GM18508 (cell line): ENCODE data around the gene PLEKHM1.
"Not testable (repeated sequence)": the region's sequence is repeated elsewhere in the genome, so short reads cannot be mapped to it uniquely, and the experiment has no call there.

Experiments used
- ATAC-seq: cut with Tn5 transposase; IDR thresholded peaks from one replicate; pipeline ENCODE4 v1.9.1; 2021; ENCODE audit warnings: moderate number of reproducible peaks; ENCODE audit not compliant: insufficient read depth, unreplicated experiment

The PLEKHM1 gene

DNA sequence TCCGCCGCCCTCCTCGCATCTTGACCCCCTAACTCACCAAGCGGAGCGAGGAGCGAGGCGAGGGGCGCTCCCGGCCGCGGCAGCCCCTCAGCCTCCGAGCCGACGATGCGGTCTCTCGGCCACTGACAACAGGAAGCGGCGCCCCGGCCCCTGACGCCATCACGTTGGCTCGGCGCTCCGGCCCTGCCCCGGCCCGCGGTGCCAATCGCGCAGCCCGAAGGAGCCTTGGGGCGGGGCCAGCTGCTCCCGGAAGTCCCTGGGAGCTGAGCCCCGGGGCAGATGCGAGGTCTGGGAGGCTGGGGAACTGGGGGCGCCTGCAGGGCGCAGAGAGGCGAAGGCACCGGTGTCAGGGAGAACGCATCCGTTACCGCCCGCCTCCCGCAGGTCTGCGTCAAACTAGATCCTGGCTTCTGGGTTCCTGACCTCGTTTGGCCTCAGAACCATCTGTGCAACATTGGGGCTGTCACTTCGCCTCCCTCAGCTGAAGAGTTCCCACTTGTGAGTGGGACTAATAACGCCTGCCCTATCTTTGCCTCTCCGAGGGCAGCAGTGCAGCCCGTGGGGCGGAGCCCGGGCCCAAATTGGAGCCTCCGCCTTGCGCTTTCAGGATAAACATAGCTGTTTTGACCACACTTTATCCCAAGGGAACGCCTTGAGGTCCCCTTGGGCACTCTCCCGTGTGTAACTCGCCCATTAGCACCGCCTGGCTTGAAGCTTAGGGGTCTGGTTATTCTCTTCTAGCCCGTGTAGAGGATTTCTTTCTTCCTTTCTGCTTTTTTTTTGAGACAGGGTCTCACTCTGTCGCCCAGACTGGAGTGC is at the start of gene PLEKHM1:
Gene PLEKHM1 (minus strand): TSS at position 107 of the 819 bp plus-strand sequence. CDS start 8,237 bp downstream, outside the sequence.
- not testable (repeated sequence) for ATAC-seq

DNA sequence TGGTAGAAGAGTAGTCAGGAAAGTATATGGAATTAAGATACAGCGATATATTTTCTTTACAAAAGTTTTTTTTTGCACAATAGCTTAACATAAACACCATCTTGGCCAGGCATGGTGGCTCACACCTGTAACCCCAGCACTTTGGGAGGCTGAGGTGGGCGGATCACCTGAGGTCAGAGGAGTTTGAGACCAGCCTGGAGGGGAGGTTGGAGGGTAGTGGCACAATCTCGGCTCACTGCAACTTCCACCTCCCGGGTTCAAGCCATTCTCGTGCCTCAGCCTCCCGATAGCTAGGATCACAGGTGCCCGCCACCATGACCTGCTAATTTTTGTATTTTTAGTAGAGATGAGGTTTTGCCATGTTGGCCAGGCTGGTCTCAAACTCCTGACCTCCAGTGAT is 47.6 kb upstream of the PLEKHM1 start:
- ATAC-seq = not testable (repeated sequence)

DNA sequence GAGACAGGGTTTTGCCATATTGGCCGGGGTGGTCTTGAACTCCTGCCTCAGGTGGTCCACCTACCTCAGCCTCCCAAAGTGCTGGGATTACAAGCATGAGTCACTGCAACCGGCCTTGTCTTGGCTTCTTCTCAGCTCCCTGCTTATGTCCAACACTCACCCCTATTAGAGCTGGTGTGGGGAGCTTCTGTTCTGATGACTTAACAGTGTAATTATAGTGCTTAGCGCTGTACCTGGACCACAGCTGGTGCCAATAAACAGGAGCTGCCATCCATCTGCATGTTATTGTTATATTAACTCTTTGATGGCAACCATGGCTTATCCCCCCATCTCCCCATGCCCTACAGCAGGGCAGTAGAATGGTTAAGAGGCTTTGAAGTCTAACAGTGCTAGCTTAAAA is 15.6 kb upstream of the PLEKHM1 start:
- not testable (repeated sequence) for ATAC-seq

DNA sequence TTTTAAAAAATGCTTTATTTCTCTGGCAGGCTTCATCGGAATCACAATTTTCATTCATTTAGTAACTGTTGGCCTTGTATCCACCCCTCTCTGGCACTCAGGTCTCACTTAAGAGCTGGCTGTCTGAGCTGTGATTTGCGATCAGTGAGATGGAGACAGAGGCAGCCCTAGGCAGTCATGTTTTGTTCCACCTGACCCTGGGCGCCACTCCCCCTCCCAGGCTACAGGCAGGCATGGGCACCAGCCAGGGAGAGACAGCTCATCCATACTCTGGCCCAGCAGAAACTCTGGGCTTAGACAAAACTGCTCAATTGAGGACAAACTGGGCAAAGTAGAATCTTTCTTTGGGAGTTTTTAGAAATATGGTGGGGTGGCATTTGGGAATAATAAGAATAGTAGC is 14.7 kb upstream of the PLEKHM1 start:
- ATAC-seq = not testable (repeated sequence)

DNA sequence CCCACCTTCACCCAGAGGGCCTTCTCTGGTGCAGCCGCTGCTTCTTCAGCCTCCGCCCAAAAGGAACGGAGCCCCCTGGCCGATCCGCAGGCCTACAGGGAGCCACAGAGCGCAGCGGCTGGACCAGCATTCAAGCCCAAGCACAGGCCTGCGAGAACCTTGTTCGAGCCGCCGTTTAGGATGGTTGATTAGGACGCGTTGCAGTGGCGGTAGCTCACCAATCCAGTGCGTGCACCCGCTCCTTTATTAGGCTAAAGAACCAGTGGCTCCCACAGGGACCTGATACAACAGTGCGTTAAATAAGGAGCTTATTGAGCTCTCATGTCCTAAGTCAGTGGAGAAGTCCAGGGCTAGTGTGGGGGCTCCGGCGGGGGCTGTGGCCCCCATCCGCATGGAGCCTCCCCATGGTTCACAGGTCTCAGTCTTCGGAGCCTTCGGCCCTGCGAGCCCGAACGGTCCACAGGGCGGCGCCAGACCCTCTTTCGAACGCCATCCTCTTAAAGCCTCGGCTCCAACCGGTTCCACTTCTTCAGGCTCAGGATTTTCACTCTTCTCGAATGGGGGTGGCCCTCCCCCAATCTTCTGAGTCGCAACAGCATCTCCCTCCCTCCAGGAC is 10.7 kb upstream of the PLEKHM1 start:
- ATAC-seq = not testable (repeated sequence)

DNA sequence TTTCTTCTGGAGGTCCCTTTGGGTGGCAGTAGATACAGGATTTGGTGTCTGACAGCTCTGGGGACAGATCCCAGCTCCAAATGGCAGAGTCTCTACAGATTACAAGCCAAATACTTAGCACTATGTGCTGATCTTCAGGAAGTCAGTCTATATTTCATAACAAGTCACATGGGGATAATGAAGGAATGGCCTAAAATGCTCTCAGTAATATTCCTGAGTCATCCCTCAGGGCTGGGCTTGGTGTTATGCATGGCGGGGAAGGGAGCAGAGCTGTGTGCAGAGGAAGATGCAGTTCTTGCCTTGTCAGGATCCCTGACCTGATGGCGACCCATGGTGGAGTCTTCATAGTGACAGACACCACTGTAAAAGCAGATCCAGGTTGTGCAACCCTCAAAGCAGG is 10.0 kb upstream of the PLEKHM1 start:
- ATAC-seq = not testable (repeated sequence)

DNA sequence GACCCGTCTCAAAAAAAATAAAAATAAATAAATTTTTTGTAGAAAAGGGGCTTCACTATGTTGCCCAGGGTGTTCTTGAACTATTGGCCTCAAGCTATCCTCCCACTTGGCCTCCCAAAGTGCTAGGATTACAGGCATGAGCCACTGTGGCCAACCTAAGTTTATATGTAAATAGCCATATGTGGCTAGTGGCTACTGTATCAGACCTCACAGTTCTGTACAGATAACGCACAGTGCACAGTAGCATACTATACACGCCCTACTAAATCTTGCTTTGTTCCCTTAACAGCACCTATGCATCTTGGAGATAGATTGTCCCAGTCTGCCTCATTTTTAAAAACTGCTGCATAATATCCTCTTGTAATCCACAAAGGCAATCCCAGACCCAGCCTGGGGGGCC is 8.7 kb upstream of the PLEKHM1 start:
- not testable (repeated sequence) for ATAC-seq

DNA sequence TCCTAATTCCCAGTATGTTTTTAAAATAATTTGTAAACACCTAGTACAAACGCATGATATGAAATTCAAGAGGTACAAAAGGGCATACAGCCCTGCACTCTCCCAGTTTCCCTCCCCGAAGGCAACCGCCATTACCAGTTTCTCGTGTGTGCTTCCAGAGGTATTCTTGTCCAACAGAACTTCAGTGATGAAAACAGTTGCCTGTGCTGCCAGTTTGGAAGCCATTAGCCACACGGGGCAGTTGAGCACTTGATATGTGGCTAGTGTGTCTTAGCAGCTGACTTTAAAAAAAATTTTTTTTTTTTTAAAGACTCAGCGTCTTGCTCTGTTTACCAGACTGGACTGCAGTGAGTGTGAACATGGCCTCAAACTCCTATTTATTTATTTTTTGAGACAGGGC is 7.9 kb upstream of the PLEKHM1 start:
- not testable (repeated sequence) for ATAC-seq

DNA sequence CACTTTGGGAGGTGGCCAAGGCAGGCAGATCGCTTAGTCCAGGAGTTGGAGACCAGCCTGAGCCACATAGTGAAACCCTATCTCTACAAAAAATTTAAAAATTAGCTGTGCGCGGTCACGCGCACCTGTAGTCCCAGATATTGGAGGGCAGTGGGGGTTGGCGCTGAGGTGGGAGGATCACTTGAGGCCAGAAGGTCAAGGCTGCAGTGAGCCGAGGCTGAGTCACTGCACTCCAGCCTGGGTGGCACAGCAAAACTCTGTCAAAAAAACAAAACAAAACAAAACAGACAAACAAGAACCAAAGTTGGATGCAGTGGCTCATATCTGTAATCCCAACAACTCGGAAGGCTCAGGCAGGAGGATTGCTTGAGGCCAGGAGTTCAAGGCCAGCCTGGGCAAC is 6.9 kb upstream of the PLEKHM1 start:
- ATAC-seq = not testable (repeated sequence)

DNA sequence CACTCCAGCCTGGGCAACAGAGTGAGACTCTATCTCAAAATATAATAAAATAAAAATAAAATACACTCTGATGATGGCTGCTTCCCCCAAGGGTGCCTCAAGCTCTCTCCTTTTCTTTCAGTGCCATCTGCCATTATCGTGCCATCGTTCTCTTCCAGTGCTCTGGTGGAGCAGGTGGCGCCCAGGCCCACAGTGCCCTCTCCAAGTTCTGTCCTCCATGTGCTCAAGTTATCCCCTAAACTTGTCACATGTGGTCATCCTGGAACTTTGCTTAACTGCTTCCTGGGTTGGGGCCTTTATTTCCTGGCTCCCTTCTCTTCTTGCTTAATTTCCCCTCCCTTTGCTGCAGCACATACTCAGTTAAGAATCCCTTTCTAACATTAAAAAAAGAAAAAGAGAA is 6.0 kb upstream of the PLEKHM1 start:
- not testable (repeated sequence) for ATAC-seq

DNA sequence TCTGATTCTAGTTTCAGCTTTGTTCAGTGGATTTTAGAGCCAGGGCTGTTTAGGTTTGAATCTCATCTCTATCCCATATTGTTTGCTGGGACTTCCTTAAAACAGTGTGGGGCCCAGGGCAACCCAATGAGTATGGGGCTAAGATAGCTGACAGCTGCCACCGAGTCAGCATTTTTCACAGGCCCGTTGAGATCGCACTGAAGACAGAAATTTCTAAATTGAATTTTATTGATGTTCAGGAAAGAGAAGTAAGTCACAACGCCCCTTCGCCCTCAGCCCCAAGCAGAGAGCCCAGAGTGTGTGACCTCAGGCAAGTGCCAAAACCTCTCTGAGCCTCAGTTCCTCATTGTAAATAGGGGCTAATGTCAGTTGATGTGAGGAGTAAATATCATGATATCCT is 4.0 kb upstream of the PLEKHM1 start:
- ATAC-seq = not testable (repeated sequence)

DNA sequence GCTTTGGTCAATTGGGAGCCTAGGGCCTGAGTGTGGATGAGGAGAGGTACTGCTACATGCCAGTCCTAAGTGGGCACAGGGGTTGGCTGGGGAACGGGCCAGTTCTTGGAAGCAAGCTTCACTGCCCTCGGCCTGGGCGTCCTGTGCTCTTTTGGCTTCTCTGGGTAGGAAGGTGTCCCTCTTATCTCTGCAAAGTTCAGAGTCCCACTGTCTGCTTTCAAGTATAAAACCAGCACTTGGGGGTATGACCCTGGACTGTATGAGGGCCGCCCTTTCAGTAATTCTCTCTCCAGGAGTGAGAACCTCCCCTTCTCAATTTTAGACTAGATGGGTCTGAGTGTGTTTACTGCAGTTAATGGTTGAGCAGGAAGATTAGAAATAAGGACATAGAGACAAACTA is 1.6 kb upstream of the PLEKHM1 start:
- ATAC-seq = not testable (repeated sequence)

DNA sequence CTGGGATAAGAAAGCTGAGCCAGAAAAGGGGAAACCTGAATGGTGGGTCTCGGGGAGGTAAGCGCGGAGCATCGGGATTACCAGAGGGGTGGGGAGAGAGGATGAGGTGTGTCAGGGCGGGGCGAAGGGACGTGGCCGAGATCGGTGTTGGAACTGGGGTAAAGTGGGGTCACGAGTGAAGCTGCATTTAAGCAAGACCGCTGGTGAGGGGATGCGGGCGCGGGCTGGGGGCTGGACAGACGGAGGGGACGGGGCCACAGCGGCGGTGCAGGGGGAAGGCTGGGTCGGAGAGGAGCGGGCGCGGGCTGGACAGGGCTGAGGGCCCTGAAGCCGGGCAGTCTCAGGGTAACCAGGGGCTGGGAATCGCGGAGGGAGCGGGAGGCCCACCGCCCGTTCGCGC is 323 bp downstream of the PLEKHM1 start:
- ATAC-seq = not testable (repeated sequence)

DNA sequence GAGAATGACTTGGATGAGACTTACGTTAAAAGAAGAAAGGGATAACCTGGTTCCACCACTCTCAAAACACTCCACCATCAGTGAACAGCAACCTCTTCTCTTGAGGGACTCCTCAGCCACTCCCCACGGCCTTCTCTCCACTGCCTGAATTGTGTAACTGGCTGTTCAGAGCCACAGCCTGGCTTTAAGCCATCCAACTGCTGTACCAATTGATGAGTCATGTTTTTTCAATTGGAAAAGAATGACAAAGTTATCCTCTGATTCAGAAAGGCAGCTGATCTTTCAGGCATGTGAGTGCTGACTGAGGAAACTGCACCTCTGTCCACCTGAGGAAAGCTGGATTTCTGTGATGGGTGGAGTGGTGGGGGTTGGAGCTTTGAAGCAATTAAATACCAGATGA is 2.8 kb downstream of the PLEKHM1 start:
- ATAC-seq = not testable (repeated sequence)

DNA sequence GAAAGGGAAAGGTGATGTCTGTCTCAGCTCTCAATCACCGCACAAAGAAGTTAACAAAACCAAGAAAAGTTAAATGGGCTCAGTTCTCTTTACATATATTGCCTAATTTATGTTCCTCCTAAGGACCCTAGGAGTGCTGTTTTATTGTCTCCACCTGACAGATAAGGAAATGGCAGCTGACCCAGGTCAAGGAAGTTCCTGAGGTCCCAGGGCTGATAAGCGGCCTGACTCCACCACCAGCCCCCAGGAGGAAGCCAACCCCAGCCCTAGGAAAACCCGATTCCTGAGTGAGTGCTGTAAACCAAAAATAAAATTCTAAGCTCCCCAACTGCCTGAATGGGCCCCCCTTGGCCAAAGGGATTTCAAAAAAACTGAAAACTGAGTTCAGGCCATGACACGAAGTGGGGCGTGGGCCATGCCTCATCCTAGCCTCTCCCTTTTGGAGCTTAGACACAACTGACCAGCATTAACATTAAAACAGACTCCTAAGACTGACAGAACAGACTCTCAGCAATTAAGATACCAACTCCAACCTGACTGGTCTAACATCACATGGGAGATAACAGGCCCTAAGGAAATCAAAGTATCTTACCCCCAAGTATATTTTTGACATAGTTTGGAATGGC is 6.8 kb downstream of the PLEKHM1 start:
- ATAC-seq = not testable (repeated sequence)

DNA sequence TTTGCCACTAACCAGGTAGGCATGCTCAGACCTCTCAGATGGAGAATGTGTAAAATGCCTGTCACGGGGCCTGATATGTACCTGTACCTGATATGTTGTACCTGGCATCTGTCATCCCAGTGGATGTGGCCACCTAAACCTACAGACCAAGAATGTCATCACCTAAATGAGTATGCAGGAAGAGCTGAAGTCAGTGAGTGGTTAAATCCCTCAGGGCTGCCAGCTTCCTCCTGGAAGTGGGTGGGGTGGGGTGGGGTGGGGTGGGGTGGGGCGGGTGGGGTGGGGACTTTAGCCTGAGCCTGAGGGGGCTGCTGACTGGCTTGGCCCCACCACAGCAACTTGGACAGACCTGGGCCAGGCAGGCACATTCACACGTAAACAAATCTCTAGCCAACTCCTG is 7.3 kb downstream of the PLEKHM1 start:
- not testable (repeated sequence) for ATAC-seq

DNA sequence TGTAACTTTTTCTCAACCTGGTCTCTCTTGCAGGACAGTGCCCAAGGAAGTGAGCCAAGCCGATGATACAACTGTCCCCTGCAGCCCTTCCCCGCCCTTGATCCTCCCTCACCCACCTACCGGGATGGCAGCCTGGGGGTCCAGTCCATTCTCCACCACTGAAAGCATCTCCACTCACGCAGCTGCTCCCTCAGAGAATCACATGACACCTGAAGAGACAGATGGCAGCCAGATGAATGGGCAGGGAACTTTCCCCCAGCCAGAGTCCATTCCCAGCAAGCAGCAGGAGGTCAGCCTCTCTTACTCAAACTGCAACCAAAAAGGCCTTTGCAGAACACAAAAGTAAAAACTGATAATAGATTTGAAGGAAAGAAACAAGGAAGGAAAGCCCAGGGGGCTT is 8.2 kb downstream of the PLEKHM1 start:
- not testable (repeated sequence) for ATAC-seq

DNA sequence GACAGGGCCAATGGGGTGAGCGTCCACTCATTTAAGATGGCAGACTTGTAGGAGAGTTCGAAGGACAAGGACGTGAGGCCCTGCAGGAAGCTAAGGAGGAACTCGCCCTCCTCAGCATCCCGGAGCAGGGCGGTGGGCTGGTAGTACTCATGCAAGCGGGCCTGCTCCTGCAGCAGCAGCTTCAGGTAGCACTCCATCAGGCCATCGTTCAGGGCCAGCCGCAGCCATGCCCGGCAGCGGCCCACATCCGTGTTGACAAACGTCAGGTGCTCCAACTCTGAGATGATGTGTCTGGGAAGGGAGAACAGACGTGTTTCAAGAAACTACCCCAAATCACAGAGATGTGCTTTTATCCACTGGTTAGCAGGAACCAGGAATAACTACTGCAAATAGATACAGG is 15.1 kb downstream of the PLEKHM1 start:
- ATAC-seq = not testable (repeated sequence)

DNA sequence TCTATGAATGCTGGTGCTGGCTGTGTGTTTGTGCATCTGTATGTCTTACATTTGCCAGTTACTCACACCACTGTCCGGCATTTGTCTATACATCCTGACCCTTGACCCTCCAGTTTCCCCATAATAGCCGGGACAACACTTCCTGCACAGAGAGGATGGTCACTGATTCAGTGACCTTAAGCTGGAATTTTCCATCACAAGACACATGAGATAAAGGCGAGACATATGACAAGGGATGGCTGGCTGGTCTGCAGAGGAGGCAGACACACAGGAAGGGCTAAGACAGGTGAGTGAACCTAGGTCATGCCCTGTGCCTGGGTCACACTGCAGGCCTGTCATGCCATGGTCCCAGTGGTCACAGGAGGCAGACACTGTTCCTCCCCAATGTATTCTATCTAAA is 18.3 kb downstream of the PLEKHM1 start:
- not testable (repeated sequence) for ATAC-seq

DNA sequence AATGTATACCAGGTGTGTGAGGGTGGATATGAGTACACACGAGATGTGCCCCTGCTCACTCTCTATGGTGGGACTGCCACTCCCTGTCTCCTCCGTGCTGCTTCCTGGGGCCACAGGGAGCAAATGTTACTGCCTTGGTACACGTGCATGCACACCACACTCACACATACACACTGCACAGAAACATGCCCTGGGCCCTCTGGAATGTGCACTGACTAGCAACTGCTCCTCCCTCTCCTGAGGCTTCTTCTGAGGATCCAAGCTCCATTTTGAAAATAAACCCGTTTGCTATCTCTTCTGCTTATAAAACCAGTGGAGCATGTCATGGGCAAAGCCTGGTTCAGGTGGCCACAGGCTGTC is 21.3 kb downstream of the PLEKHM1 start:
- not testable (repeated sequence) for ATAC-seq
